ENCODE data around the gene BAG2.

BAG2 gene

DNA sequence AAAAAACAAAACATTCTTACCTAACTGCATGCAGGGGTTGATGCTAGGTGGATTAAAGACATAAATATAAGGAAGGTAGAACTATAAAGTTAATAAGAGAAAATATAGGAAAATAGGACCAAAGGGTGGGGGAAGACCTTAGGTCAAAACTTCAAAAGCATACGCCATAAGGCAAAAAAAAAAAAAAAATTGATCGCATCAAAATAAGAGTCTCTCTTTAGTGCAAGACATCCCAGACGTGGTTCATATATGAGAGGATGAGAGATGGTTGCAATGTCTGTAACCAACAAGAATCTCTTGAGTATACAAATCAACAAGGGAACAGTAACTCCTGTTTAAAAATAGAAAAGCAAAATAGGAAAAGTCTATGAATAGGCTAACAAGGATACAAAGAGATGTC lies 8.5 kb downstream of the BAG2 start:
- DNase-seq (ENCODE audit: low read depth, low spot score): no peak
- ChIA-PET CTCF (interaction anchor here (1.2 to 13.2 kb wide), 2 partner anchors 136 to 160 kb away, joined by 3 to 207 read pairs; partner anchors contain the start of gene PRIM2), POLR2A (no interaction called here)
- TF ChIP-seq CTCF (IDR thresholded peaks at IDR 0.05; ENCODE audit: insufficient read depth, low read length, missing control alignments): no peak
- H3K4me3 ChIP-seq (ENCODE audit: low read depth, low read length): no peak overlapping the region

DNA sequence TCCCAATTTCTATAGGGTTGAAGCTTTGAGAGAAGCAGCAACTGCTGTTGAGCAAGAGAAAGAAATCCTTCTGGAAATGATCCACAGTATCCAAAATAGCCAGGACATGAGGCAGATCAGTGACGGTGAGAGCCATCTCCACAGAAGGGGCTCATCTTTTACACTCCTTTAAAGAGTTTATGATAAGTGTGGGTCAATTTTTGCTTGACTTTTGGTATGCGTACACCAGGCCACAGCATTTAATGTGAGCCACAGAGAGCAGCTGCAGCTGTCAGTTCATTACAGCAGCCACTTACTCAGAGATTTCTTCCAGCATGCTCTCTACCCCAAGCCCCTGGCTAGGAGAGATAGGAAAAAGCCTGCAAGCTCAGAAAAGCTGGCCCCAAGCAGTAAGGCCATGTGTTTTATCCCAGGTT lies 9.9 kb downstream of the BAG2 start:
- CTCF ChIA-PET: interaction anchor here (1.1 to 13.2 kb wide), 4 partner anchors 8 to 134 kb away, joined by 3 to 207 read pairs (median 5); partner anchors contain the start of gene PRIM2
- no peak for DNase-seq (ENCODE audit: low read depth, low spot score)
- TF ChIP-seq CTCF (IDR thresholded peaks at IDR 0.05; ENCODE audit: insufficient read depth, low read length, missing control alignments): no peak
- H3K4me3 ChIP-seq (ENCODE audit: low read depth, low read length): no peak overlapping the region
- POLR2A ChIA-PET: no interaction called here

DNA sequence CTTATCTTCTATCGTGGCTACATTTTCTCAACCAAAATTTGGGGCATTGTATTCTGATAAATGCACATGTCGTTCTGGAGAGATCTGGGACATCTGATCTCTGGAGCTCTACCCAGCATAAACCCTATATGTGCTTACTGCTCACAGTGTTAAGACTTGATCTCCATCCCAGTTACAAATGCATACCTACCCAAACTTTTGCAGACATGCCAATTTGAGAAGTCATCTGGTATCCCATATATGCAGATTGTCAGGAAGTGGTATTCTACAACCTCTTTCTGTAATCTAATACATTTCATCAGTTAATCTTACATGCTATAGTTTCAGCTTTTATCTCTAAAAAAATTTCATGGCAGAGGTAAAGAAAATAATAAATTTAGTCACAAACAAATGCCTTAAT lies 11.2 kb downstream of the BAG2 start:
- CTCF ChIA-PET: interaction anchor here (1.1 to 13.2 kb wide), 5 partner anchors 8 to 280 kb away, joined by 3 to 207 read pairs (median 4); partner anchors contain the start of gene PRIM2
- no peak overlapping the region for H3K4me3 ChIP-seq (ENCODE audit: low read depth, low read length)
- no peak for DNase-seq (ENCODE audit: low read depth, low spot score)
- no peak for TF ChIP-seq CTCF (IDR thresholded peaks at IDR 0.05; ENCODE audit: insufficient read depth, low read length, missing control alignments)
- POLR2A ChIA-PET: no interaction called here

DNA sequence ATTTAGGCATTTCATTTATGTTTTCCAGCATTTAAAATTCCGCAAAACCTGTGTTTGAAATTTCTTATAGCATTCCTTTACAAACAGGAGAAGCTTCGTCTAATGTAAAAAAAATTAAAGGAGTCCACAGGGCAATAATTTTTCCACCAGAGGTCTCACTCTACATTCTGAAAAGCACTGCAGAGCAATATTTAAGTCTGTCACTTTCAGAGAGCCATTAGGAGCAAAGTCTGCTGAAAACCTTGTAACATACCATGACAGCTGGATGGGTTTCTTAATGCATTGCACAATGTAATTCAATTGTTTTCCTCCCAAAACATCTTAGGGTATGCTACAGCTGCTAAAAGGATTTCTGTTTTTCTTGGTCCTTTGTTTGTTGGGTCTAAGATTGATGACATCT lies 18.0 kb downstream of the BAG2 start:
- ChIA-PET POLR2A (interaction anchor here (1.1 to 1.4 kb wide), 2 partner anchors 32 to 124 kb away, joined by 4 read pairs; partner anchors contain the start of gene RAB23), CTCF (interaction anchor here (0.7 to 13.2 kb wide), 18 partner anchors 8 to 286 kb away, joined by 3 to 207 read pairs (median 5); partner anchors contain the start of genes BEND6, PRIM2 and RAB23)
- no peak for DNase-seq (ENCODE audit: low read depth, low spot score)
- TF ChIP-seq CTCF (IDR thresholded peaks at IDR 0.05; ENCODE audit: insufficient read depth, low read length, missing control alignments): no peak
- H3K4me3 ChIP-seq (ENCODE audit: low read depth, low read length): no peak overlapping the region

- ChIA-PET POLR2A (no interaction called here), CTCF (interaction anchor here (13.2 kb wide), 1 partner anchor 123 kb away, joined by 207 read pairs; the partner anchor contains the start of gene PRIM2)
- no peak overlapping the region for H3K4me3 ChIP-seq (ENCODE audit: low read depth, low read length)
- no peak for DNase-seq (ENCODE audit: low read depth, low spot score)
- TF ChIP-seq CTCF (IDR thresholded peaks at IDR 0.05; ENCODE audit: insufficient read depth, low read length, missing control alignments): no peak
Observed at GRCh38 chr6:57193177-57193576, 21.1 kb downstream of the BAG2 start.

DNA sequence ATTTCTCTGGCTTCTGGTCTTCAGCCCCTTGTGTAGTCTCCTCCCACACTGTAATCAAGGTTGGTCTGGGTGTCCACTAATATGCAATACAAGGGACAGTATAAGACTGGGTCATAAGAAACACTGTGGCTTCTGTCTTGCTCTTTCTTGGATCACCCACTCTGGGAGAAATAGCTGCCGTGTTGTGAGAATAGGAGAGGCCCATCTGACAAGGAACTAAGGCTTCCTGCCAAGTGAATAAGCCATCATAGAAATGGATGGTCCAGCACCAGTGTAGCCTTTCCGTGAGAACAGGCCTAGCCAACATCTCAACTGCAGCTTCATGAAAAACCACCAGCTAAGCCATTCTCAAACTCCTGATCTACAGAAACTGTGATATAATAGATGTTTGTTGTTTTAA lies 23.3 kb downstream of the BAG2 start:
- TF ChIP-seq CTCF (IDR thresholded peaks at IDR 0.05; ENCODE audit: insufficient read depth, low read length, missing control alignments): no peak
- CTCF ChIA-PET: interaction anchor here (1.3 kb wide), 1 partner anchor 120 kb away, joined by 5 read pairs; no protein-coding TSS in a partner anchor
- POLR2A ChIA-PET: no interaction called here
- H3K4me3 ChIP-seq (ENCODE audit: low read depth, low read length): no peak overlapping the region
- DNase-seq (ENCODE audit: low read depth, low spot score): no peak
